LNCAP (cell line): ENCODE results near the gene CEP44.

Experiments used
- CTCF ChIP-seq: fragments of 450-650 bp; IDR thresholded peaks from 2 replicates; pipeline ENCODE4 v1.5.1; 2017; ENCODE audit warnings: mild to moderate bottlenecking

The CEP44 gene

GRCh38 chr4:174365018-174365587, 81.4 kb downstream of the CEP44 start:
- peak; percentile 48 for TF ChIP-seq CTCF

- TF ChIP-seq CTCF: no peak
These were observed 86.3 kb downstream of the CEP44 start for GRCh38 chr4:174369985-174370384.

GRCh38 chr4:174373821-174374220, 90.1 kb downstream of the CEP44 start:
- TF ChIP-seq CTCF: no peak

- TF ChIP-seq CTCF: no peak
These were observed 91.7 kb downstream of the CEP44 start for GRCh38 chr4:174375422-174375821.

GRCh38 chr4:174377613-174378012, 93.9 kb downstream of the CEP44 start:
- TF ChIP-seq CTCF: no peak

- TF ChIP-seq CTCF: no peak
These were observed 95.2 kb downstream of the CEP44 start for GRCh38 chr4:174378951-174379350.

GRCh38 chr4:174380699-174381439, 97.2 kb downstream of the CEP44 start:
- TF ChIP-seq CTCF: no peak

GRCh38 chr4:174381440-174381800, 97.7 kb downstream of the CEP44 start:
- TF ChIP-seq CTCF: no peak
